ENCODE data around the gene RSPH9.

RSPH9 gene

DNA sequence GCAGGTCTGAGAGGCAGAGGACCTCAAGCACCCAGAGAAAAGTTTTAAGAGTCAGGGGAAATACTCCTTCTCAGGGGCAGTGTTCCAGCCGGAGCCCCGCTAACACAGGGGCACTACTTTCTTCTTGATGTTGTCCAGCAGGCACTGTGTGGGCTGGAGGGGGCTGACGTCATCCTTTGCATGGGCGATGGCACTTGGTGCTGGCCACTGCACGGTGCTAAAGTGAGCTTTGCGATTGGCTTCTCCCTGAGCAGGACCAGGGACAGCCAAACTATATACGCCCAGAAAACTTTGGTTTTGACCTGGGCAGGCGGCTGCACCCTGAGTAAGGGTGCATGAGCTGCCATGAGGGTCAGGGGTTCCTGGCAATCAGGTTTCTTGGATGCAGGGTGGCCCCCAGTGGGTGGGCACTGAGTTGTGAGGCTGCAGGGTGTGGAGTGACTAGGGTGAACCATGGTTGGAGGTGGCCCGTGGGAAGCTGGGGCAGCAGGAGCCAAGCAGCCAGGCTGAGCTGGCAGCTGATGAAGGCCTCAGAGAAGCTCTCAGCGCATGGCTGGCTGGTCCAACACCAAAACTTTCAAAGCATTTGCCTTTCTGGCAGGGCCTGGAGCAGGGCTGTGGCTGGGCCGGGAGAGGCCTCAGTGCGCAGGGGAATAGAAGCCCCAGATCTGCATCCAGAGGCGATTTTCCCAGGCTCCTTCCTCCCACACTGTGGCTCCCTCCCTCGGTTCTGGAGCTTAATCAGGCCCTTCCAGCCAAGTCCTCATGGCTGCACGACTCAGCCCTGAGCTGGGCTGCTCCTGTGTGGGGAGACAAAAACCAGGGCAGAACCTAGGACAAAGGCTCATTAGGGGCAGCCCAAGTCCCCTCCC lies 24.4 kb downstream of the RSPH9 start:
- DNase-seq: no peak

DNA sequence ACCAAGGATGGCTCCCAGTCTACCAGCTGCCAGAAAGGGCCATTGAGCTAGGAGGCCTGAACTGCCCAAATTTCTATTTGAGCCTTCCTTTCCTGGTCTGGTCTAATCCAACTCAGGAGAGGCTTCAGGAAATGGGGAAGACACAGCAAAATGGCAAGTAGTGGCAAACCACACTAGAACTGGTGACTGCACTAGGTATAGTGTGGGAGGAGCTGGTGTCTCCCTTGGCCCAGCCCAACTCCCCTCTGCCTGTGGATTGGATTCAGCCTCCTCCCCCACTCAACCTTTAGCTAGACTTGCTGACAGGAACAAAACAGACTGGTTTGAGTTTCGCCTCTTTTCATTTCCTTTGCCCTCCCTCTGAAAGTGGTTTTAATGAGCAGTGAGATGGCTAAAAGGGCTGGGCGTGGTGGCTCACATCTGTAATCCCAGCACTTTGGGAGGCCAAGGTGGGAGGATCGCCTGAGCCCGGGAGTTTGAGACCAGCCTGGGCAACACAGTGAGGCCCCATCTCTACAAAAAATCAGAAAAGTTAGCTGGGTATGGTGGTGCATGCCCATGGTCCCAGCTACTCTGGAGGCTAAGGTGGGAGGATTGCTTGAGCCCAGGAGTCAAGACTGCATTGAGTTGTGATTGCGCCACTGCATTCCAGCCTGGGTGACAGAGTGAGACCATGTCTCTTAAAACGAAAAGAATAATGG lies 25.2 kb downstream of the RSPH9 start:
- DNase-seq: peak; percentile 90

DNA sequence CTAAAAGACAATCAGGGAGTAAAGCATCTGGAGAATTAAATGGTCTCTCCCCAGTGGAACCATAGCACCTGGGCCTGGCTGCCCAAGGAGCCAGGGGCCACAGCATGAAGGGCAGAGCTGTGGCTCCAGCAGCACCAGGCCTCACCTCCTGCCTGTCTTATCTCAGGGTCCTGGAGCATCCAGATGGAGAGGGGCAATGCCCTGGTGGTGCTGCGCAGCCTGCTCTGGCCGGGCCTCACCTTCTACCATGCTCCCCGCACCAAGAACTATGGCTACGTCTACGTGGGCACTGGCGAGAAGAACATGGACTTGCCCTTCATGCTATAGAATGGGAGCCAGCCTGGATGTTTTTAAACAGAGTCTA lies 25.8 kb downstream of the RSPH9 start:
- DNase-seq: no peak

DNA sequence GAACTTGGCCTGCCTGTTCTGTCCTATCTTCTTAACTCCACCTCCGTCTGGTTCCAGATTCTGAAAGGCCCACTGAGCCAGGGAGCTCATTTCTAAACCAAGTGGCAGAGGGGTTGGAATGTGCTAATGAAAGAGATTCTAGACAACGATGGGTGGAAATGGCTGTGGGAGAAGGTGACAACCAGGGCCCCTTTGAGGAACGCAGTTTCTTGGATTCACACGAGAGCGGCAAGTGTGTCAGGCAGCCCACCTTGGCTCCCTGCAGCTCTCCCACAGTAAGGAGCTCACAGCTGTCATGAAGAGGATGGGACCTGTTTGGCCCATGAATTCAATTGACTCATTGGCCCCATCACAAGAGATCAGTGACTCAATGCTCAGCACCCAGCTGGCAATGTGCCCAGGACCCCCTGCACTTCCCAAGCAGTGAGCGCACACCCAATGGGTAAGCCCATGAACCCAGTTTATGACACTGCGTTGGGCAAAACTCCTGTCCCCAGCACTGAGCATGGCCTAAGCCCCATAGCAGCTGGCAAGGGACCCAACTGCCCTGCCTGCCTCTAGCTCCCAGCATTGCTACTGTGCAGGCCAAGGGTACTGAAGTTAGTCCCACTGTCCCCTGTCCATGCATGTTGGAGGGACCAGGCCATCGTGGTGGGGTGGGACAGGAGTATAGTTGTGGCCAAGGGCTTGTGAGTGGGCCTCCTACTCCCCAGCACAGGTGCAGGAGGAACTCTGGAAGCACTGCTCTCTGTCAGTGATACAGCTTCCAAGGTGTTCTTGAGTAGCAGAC lies 26.4 kb downstream of the RSPH9 start:
- no peak for DNase-seq

DNA sequence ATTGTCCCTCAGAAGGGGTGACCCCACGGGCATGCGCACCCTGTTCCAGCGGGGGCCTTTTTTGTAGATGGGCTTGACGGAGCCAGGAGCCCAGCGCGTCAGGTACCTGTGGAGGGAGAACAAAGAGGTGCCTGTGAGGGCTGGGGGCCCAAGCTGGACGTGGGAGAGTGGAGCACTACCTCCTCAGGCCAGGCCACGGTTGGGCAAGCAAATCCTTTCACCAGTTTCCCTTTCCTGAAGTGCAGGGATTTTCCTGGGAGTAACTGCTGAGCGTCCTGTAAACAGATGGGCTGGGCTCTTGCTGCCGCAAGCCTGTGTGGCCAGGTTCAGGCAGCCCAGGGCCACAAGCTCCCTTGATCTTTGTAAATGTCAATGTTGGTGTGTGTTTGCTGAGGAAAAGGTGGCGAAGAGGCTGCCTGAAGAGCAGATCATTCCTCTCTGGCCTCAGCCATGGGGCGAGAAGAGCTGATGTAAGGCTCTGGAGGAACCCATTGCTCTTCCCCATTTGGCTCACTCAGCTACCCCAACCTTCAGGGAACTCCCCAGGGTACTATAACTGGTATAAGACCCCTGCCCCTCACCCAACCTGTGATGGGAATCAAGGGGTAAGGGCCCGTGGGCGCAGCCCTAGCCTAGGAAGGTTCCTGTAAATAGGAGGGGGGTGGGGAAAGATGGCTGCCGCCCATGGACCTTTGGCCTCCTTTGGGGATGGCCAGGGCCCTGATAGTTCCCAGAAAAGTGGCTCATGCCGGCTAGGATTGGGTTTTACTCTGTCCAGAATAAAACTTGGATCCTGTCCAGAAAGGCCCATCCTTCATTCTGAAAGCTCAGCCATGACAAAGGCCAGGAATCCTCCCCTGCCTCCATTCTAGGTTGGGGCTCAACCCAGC lies 27.2 kb downstream of the RSPH9 start:
- DNase-seq: no peak

DNA sequence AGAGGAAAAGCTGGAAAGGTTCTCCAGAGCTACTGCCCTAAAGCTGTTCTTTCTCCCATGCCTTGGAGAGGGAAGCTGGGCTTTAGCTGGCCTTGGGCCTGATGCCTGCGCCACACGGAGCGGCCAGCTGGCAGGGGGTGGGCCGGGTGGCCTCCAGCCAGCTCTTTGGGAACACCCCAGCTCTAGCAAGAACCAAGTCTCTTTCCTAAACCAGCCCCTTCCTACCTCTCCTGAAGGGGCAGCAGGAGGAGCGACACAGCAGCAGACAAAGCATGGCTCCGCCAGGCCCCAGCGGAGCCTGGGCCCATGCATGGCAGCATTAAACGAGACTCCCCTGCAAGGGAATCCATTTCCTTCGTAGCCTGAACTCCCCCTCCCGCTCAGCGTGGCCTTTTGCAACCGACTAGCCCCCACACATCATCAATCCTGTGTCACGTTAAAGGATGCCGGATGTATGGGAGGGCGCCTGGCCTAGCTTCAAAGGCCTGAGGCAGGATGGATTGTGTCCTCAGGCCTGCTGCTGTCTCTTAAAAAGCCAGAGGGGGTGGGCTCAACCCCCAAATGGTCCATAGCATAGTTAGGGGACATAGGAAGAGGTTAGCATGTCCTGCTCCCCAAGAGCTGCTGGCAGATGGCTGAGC lies 28.7 kb downstream of the RSPH9 start:
- no peak for DNase-seq

DNA sequence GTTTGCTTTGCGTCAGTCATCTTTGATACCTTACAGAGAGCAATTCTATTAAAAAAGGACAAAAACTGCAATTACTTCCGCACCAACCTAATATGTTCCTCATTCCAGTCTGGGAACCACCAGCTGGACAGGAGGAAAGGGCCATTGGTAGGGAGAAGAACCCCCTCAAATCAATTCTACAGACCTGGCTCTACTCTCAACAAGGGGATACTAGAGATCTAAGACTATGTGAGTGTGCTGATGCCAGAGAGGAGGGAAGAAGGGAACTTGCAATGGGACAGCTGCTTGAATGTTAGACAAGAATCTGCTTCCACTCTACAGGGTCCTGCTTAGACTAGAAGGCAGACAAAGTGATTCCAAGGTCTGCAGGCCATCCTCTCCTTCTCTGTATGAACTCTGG lies 29.5 kb downstream of the RSPH9 start:
- DNase-seq: no peak

DNA sequence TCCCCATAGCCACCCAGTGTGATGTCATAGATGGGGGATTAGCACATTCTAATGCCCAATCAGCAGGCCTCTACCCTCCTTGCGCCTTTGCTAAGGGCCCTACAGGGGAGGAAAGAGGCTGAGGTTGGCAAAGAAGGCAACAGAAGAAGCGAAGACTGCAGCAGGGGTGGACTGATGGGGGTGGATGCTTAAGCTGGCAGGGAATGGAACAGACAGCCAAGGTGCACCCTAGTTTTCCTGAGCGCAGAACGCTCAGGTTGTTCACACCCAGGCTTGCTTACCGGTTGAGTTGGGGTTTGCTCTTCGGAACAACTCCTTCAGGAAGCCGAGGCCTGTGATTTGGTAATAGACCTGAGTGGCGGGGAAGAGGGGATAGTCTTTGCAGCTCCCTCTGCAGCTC lies 30.1 kb downstream of the RSPH9 start:
- DNase-seq: no peak

DNA sequence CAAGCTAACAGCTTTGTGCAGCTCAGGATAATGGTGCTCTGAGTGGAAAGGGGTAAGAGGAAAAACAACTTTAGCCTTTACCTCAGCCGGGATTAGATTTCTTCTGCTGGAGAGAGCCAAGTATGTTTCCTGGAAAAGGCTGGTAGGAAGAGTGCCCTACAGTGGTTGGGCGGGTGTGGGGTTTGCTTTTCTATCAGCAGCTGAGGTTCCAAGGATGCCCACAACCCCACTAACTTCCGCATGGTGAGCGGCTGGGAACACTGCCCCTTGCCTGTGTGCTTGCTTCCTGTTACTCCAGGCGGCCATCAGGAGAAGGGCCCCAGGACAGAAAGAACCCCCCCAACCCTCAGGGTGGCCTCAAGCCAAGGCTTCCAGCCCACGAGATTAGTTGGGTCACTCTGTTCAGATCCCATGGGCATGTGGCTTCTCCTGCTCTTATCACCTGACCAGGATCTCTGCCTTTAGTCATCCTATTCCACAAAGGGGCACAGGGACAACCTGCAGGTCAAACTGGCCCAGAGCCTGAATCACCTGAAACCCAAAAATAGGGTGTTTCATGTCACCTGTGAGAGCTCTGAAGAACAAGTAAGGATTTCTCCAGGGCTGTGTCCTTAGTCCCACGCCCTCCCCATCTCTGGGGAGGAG lies 32.2 kb downstream of the RSPH9 start:
- no peak for DNase-seq

DNA sequence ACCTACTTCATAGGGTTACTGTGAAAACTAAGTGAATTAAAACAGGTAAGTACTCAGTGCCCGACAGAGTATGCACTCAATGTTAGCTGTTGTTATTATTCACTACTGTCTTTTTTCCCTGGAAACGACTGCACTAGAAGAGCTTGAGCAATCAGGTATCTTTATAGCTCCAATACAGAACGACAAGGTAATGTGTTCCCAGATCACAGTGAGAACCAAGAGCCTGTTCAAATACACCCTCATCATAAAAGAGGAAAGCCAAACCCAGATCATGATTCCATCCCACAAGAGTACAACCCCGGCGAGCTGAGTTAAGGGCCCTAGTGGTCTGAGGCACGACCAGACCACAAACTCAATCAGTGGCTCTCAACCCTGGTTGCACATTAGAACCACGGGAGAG lies 32.9 kb downstream of the RSPH9 start:
- DNase-seq: no peak

DNA sequence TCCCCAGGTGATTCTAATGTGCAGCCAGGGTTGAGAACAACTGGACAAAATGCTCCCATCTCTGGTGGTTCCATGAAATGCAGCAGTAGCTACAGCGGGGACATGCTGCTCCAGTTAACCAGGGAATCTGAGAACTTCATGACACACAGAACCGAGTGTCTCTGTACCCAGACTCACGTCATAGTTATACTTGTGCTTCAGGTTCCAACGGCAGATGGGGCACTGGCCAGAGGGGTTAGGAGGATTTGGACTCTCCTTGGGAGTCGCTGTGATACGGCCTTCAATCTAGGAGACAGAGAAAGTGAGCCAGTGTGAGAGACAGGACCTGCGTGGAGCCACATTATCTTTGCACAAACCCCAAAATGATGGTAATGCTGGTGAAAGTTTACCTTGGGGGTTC lies 33.5 kb downstream of the RSPH9 start:
- no peak for DNase-seq

DNA sequence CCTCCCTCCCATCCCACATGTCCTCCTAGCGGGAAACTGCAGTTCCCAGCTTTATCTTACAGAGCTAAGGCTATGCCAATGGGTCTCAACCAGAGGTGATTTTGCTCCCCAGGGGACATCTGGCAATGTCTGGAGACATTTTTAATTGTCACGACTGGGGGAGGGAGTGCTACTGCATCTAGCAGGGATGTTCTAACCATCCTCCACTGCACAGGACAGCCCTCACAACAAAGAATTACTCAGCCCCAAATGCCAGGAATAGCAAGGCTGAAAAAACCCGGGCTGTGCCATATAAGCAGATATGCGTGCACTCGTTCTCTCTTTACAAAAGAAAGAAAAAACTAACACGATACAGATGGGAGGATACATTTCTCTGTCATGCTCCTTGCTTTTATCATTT lies 34.2 kb downstream of the RSPH9 start:
- DNase-seq: no peak

DNA sequence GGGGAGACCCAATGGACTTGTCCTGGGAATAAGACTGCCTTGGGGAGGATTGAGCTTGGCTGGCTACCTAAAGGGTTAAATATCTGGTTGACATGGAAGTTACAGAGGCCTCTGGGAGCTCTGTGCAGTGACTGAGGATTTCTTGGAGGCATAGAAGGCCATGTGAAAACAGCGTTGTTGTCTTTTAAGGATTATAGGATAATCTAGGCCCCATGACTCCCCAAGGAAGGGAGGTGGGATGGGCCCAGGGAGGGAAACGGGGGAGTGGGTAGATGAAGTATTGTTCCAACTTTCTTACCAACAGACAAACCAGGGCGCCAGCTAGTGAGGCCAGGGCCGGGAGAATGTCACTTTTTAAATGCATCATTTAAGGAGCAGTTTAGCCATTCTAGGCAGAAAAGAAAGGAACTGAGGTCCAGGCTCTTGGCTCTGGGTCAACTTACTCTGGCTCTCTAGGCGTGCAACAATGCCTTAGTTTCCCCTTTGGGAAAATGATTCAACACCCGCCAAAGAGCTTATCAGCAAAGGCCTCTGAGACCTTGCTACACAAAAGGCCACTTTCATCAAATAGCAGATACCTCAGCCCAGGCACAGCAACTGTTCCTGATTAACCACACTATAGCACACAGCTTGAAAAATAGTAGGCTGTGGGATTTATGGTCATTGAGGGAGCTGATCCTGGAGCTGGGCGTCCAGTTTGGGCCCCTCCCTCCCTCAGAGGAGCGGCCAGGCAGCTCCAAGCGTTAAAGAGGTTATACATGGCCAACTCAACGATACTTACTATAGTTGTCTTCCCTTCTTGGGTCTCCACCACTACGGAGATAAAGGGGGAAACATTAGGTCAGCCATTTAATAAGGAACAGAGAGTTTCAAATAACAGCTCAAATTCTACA lies 35.7 kb downstream of the RSPH9 start:
- no peak for DNase-seq

DNA sequence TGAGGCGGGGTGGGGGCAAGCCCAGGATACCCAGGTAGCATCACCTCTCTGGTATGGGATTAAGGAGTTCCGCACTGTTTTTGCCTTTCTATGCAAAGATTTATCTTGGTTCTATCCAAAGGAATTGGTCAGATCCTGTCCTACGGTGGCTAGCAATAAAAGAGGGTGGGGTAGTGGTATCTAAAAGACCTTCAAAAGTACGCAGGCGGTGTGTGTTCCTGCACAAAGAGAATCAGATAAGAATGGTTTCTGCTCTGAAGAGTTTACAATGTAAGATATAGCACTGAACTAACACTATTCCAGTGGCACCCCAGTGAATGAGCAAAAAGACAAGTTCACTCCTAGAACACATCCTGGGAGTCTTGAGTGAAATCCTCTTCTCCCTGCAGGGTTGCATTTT lies 36.5 kb downstream of the RSPH9 start:
- DNase-seq: no peak

DNA sequence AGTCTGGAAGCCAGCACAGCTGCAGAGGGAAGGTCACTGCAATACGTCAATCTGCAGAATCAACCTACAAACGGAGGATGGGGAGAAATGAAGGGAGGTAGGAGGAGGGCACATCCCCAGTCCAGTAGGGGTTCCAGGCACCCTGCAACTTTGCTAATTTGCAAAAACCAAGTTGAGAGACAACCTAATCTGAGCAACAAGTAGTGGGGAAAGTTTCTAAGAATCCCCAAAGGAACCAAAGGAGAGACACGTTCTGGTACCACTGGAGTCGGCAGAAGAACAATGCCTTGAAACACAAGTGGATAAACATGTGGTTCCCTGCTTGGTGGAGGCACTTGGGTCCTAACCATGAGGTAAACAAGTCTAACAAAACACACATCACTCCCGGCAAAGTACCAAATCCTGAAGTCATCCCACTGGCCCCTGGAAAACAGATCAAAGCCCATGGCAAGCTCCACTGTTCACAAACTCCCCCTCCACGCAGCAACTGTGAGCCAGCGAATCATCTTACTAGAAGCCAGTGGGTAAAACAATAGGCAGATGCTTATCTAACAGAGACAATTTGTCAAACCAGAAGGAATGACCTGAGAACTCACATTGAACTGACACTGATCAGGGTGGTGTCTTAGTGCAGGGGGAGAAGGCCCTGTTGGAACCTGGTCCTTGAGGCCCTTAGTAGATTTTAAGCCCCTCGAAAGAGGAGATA lies 38.0 kb downstream of the RSPH9 start:
- no peak for DNase-seq

DNA sequence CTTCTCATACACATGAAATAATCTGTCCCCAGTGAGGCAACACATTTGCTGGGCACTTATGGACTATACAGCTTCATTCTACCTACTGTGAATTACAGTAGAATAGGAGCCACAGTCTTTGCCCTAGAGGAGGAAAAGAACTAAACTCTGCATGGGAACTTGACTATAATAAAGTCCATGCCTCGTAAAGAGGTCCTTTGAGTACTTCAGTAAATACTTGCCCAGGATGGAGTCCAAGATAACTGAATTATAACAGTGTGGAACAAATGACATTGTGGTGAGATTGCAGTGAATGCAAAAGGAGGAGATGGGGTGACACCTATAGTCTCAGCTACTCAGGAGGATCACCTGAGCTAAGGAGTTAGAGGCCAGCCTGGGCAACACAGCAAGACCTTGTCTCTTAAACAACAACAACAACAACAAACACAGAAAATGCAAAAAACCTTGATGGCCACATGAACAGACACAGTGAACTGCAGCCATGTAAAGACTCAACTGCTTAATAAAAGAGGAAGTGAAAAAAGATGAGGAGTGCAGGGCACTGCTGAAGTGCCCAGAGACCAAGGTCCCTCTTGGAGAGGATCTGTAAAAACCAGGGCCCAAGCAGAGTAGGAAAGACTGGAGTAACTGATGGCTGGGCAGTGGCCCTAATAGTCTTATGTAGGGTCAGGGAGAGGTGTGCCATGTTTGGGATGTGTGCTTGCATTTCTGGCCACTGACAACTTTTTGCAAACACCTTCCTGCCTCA lies 39.0 kb downstream of the RSPH9 start:
- DNase-seq: peak; percentile 61

DNA sequence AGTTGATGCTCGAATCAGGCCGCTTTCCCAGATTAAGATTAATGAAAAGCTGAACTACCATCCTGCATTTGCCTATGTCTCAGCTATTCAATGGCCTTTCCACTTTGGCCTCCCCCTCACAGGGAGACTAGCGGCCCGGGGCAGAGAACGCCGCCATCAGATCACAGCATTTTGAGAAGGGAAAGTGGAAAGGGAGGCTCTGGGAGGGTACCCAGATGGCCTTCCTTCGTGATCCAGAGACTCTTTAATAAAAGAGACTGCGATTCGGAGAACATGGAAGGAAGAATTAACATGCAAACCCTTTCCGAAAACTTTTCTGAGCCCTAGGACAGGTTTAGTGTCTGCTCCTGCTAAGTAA lies 42.2 kb downstream of the RSPH9 start:
- DNase-seq: no peak

DNA sequence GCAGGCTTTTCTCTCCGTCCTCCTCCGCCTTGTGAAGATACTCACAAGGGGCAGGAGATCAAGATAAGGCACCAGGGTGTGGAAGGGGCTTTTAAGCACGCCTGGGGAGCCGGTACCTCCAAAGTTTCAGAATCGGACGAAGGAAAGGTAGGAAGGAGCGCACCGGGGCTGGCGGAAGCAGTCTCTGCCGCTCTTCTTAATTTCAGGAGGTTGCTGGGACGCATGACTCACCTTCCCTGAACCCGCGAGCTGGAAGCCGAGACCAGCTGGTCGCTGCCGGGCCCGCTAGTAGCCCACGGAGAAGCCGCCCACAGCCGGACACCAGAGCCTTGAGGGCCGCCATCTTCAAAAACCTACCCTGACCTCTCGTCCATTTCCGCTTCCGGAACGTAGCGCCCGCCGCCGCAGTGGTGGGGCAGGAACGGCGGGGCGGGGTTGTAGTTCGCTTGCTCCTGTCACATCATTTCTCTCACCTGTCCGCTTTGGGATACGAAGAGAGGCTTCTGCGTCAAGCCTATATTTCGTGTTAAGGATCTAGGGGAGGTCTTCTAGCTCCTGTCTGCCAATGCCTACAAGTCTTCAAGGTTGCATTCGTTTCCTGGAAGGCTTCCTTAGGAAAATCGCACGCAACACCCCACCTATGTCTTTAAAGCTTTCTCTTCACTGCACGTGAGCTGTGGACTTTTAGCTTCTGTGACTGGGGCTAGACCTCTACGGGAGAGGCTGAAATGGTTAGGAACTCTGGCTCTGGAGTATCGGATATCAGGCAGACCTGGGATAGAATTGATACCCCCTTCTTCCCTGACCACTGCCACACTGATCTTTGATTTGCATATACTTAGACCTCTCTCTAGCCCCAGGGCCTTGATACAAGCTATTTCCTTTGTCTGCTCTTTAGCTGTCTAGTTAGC lies 42.9 kb downstream of the RSPH9 start, which contains the start of gene MRPS18A:
MRPS18A (minus strand) TSS at position 355 of the 911 bp plus-strand sequence; CDS start at position 343, 12 bp downstream.
- peak; percentile 91 for DNase-seq
